Progenitor cell of endocrine pancreas (in vitro differentiated cells): ENCODE results near the gene SUPV3L1. TPM values are rescaled to one million over a fixed set of nuclear protein-coding genes. Genes with fewer than 3 reads are reported as not detected.

Source experiments
- DNase-seq: peaks from one replicate; pipeline ENCODE4 v3.0.0; 2021; ENCODE audit warnings: low spot score; ENCODE audit not compliant: unreplicated experiment
- H3K27ac Mint-ChIP-seq: 2 replicates; pipeline ENCODE4 v1.8.0; 2021; ENCODE audit warnings: mild to moderate bottlenecking, moderate library complexity, mixed read lengths
- H3K27me3 Mint-ChIP-seq: 2 replicates; pipeline ENCODE4 v1.8.0; 2021; ENCODE audit warnings: mixed read lengths
- H3K36me3 Mint-ChIP-seq: 2 replicates; pipeline ENCODE4 v1.8.0; 2022; ENCODE audit warnings: mixed read lengths; ENCODE audit not compliant: insufficient read depth
- H3K4me1 Mint-ChIP-seq: 2 replicates; pipeline ENCODE4 v1.8.0; 2021; ENCODE audit warnings: low read depth, mixed read lengths
- H3K4me3 Mint-ChIP-seq: 2 replicates; pipeline ENCODE4 v1.8.0; 2021; ENCODE audit warnings: low read depth, mild to moderate bottlenecking, moderate library complexity, mixed read lengths
- H3K9me3 Mint-ChIP-seq: 2 replicates; pipeline ENCODE4 v1.8.0; 2021; ENCODE audit warnings: low read depth, mixed read lengths
- CTCF ChIP-seq: fragments of 200-600 bp; sonication (generic); IDR thresholded peaks from one replicate; pipeline ENCODE4 v1.5.0; 2021; ENCODE audit warnings: antibody characterized with exemption, mild to moderate bottlenecking; ENCODE audit not compliant: unreplicated experiment
- total RNA-seq: library from RNA; stranded (reverse); gene quantifications from 2 replicates; pipeline ENCODE4 v1.2.1, GENCODE V29; 2021

Gene SUPV3L1
- total RNA-seq, 1 donor from 2014 or later, result 36.6 TPM

DNA sequence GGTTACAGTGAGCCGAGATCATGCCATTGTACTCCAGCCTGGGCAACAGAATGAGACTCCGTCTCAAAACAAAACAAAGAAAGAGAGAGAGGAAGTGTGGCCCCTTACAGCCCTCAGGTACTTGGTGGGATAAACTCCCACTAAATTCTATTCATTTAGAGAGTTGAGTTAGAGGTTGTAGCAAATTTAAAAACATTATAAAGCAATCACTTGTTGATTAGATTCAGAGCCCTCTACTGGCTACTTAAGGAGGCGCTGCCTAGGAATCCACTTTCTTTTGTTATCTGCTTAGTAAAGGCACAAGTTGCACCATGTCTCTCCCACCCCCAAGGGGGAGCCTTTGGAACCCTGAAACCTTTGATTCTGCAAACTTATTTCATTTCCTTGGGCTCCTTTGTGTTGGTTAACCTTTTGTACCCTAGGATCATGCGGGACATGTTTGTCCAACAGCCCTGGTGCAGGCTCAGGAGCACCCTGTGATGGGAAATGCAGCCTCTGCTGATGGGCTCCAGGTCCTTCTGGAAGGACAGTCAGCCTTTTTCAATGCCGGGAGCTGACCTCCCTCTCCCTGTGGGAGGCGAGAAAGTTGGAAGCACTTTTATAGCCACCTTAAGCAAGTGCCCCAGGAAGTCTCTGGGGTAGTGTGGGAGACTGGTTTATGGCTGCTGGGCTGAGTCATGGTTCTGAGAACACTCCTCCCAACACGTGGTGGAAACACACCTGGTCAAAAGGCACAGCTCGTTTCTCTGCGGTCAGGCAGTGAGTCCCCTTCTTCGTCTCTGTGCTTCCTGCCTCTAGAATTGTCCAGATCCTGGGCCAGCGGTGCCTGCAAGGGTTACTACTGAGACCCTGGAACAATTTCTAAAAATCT is 42.4 kb downstream of the SUPV3L1 start:
- H3K27ac Mint-ChIP-seq, result peak overlapping the region; percentile 56
- no peaks in the 10 kb centered on the region for H3K36me3 Mint-ChIP-seq
- DNase-seq, result no peak
- H3K27me3 Mint-ChIP-seq, result peaks cover 3% of the 10 kb centered on the region
- peak; percentile 73 for TF ChIP-seq CTCF
- H3K4me1 Mint-ChIP-seq, result peaks cover 18% of the 10 kb centered on the region
- H3K9me3 Mint-ChIP-seq, result no peaks in the 10 kb centered on the region
- no peak overlapping the region for H3K4me3 Mint-ChIP-seq

GRCh38 chr10:69223028-69223342 is 43.0 kb downstream of the SUPV3L1 start:
- DNase-seq, result no peak
- Mint-ChIP-seq H3K9me3 (no peaks in the 10 kb centered on the region), H3K4me1 (peaks cover 18% of the 10 kb centered on the region), H3K27me3 (peaks cover 3% of the 10 kb centered on the region), H3K4me3 (no peak overlapping the region), H3K27ac (peak overlapping the region; percentile 56), H3K36me3 (no peaks in the 10 kb centered on the region)
- TF ChIP-seq CTCF, result no peak

DNA sequence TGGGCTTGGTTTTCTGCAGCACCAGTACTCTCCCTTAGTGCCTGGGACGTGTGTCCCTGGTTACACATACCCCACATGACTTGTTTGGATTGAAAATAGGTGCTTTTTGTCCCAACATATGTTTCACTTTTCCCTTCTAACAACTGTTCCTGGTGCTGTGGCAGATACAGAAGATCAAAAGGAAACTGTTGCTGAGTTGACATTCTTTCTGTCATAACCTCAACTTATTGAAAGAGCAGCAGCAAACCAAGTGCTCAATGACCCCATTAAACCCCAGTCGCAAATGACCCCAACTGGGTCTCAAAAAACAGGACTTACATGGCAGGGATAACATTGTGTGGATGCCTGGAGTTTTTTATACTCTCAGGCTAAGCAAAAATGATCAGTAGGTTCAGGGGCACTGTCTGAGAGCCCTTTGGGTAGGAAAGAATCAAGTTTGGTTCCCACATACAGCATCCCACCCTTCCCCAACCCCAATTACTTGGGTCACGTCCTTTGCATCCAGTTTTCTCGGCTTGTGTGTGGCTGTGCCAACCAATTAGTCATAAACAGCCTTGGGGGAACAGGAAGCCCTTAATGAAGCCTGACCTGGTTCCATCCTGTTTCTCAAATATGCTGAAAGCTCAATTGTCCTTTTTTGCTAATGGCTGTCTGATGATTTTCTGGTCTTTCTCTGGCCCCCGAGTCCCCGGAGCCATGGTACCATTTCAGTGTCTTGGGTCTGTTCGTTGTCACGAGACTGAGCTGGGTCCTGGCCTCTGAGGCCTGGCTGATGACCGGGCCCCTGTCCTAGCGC is 45.0 kb downstream of the SUPV3L1 start:
- Mint-ChIP-seq H3K27me3 (peaks cover 3% of the 10 kb centered on the region), H3K36me3 (no peaks in the 10 kb centered on the region), H3K4me1 (peaks cover 12% of the 10 kb centered on the region), H3K9me3 (no peaks in the 10 kb centered on the region), H3K27ac (no peak overlapping the region), H3K4me3 (no peak overlapping the region)
- no peak for DNase-seq
- no peak for TF ChIP-seq CTCF

GRCh38 chr10:69225681-69226080 is 45.6 kb downstream of the SUPV3L1 start:
- no peak for TF ChIP-seq CTCF
- H3K36me3 Mint-ChIP-seq, result no peaks in the 10 kb centered on the region
- no peaks in the 10 kb centered on the region for H3K9me3 Mint-ChIP-seq
- no peak overlapping the region for H3K4me3 Mint-ChIP-seq
- H3K27me3 Mint-ChIP-seq, result peaks cover 3% of the 10 kb centered on the region
- peaks cover 8% of the 10 kb centered on the region for H3K4me1 Mint-ChIP-seq
- no peak overlapping the region for H3K27ac Mint-ChIP-seq
- no peak for DNase-seq

GRCh38 chr10:69226919-69227450 is 47.0 kb downstream of the SUPV3L1 start:
- no peaks in the 10 kb centered on the region for H3K36me3 Mint-ChIP-seq
- DNase-seq, result no peak
- peaks cover 9% of the 10 kb centered on the region for H3K27me3 Mint-ChIP-seq
- H3K9me3 Mint-ChIP-seq, result no peaks in the 10 kb centered on the region
- H3K4me3 Mint-ChIP-seq, result no peak overlapping the region
- peaks cover 7% of the 10 kb centered on the region for H3K4me1 Mint-ChIP-seq
- no peak for TF ChIP-seq CTCF
- H3K27ac Mint-ChIP-seq, result no peak overlapping the region
